HG02970 (cell line): ENCODE results near the gene GDF3.
"Not testable (repeated sequence)": the region's sequence is repeated elsewhere in the genome, so short reads cannot be mapped to it uniquely, and the experiment has no call there.

Experiments used
- ATAC-seq: cut with Tn5 transposase; IDR thresholded peaks from one replicate; pipeline ENCODE4 v1.9.1; 2021; ENCODE audit warnings: mild to moderate bottlenecking, moderate library complexity, moderate number of reproducible peaks; ENCODE audit not compliant: unreplicated experiment, low FRiP score

The GDF3 gene

DNA sequence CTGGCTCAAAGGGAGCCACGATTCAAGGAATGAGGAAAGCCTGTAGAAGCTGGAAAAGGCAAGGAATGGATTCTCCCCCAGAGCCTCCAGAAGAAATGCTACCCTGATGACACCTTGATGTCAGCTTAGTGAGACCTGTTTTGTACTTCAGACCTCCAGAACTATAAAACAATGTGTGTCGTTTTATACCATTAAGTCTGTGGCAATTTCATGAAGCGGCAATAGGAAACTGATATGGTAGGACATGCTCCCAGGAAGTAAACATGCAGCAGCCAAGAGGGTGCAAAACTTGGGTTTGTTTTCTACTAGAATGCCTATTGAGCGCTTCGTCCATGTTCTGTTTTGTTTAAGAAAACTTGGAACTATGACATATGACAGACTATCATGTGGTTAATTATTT is 27.4 kb downstream of the GDF3 start:
- ATAC-seq, result no peak

DNA sequence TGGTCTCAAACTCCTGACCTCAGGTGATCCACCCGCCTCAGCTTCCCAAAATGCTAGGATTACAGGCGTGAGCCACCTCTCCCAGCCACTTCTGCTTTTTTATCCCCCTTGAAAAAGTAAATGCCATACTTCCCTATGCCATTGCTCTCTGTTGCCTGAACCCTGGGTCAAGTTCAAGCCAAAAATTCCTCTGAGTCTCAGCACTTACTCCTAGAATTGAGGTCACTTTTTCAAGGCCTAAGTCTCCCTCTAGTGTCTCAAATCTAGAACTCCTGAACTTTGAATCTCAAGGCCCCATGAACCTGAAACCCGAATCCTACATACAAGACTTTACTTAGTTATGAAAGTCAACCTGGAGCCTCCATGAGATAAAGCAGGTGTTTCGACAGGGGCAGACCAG is 28.4 kb downstream of the GDF3 start:
- ATAC-seq, result no peak

DNA sequence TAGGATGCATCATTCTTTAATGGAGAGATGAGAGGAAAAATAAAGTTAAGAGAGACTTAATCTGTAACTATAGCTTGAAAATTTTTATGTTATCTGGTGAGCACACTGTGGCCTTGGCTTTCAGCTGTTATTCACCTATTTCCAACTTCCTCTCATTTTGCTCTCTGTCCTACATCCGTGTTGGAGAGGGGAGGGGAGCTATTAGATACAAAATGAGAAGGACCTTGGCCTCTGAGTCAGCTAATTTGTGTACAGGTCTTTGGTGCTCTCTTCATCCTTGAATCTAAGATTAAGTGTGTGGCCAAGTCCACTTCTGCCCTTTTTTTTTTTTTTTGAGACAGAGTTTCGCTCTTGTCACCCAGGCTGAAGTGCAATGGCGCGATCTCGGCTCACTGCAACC is 29.0 kb downstream of the GDF3 start:
- no peak for ATAC-seq

- ATAC-seq, result no peak
Measured at GRCh38 chr12:7661741-7662140, 33.8 kb downstream of the GDF3 start.

DNA sequence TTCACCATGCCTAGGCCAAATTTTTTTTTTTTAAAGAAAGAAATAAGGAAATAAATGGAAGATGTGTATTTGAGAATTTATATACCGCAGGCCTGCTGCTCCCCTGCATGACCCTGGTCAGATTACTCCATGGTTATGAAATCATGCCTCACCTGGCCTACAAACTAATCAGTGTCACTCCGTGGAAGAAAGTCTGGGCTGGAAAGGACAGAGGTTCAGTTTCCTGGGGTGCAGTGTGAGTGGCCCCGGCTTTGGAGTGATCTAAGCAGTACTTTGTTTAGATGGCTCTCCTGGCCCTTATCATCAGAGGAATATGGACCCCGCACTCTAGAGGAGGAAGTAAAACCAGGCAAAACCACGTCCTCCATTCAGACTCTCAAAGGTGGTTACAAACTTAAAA is 39.5 kb downstream of the GDF3 start:
- no peak for ATAC-seq

GRCh38 chr12:7650091-7650490 is 45.5 kb downstream of the GDF3 start:
- ATAC-seq, result no peak

GRCh38 chr12:7647071-7647470 is 48.5 kb downstream of the GDF3 start:
- no peak for ATAC-seq

- no peak for ATAC-seq
Measured at GRCh38 chr12:7646178-7646475, 49.4 kb downstream of the GDF3 start.

- no peak for ATAC-seq
Measured at GRCh38 chr12:7645395-7646177, 50.0 kb downstream of the GDF3 start.

GRCh38 chr12:7642876-7643309 is 52.7 kb downstream of the GDF3 start:
- ATAC-seq, result no peak

DNA sequence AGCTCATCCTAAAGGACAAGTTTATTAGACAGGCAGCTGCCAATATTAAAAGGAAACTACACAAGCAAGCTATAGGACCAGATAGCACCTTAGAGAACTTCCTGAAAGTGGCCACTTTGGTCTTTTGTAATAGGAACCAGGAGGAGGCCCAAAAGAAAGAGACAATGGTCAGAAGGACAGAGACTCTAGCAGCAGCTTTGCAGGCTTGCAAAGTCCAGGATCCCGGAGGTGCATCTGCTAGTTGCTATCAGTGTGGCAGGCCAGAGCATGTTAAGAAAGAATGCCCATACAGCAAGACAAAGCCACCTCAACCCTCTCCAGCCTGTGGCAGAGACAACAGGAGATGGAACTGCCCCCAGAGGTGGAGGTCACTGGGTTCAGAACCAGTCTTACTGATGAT is 53.3 kb downstream of the GDF3 start:
- ATAC-seq, result no peak

DNA sequence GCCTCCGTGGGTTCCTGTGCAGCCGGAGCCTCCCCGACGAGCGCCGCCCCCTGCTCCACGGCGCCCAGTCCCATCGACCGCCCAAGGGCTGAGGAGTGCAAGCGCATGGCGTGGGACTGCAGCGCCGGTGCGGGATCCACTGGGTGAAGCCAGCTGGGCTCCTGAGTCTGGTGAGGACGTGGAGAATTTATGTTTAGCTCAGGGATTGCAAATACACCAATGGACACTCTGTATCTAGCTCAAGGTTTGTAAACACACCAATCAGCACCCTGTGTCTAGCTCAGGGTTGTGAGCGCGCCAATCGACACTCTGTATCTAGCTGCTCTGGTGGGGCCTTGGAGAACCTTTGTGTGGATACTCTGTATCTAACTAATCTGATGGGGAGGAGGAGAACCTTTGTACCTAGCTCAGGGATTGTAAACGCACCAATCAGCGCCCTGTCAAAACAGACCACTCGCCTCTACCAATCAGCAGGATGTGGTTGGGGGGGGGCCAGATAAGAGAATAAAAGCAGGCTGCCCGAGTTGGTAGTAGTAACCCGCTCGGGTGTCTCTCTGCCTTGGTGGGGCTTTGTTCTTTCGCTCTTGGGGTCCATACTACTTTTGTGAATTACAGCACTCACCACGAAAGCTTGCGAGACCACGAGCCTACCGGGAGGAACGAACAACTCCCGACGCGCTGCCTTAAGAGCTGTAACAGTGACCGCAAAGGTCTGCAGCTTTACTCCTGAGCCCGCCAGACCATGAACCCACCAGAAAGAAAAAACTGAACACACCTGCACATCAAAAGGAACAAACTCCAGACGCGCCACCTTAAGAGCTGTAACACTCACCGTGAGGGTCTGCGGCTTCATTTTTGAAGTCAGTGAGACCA is 55.2 kb downstream of the GDF3 start:
- ATAC-seq, result not testable (repeated sequence)
